Middle frontal gyrus (tissue), 1 donor: Measurements from ENCODE around the gene CSNK2A1.
A peak's percentile ranks its signal among the peaks of the same experiment; 100 is the strongest.

ENCODE experiments used
- DNase-seq: peaks from one replicate; pipeline ENCODE4 v3.0.0-alpha.2; 2015; ENCODE audit warnings: low spot score; ENCODE audit errors: extremely low spot score

The CSNK2A1 gene

DNA sequence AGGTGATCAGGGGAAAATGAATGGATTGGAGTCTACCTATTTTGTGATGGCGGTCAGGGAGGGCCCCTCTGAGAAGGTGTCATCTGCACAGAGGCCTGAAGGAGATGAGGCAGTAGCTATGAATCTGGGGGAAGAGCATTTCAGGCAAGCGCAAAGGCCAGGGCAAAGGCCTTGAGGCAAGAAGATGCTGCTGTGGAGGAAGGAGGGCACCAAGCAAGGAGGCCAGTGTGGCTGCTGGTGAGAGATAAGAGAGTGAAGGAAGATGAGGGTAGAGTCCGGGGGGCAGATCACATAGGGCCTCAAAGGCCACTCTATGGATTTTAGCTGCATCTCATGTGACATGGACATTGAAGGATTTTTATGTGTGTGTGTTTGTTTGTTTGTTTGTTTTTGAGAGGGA lies 20.6 kb upstream of the CSNK2A1 start:
- DNase-seq: no peak

DNA sequence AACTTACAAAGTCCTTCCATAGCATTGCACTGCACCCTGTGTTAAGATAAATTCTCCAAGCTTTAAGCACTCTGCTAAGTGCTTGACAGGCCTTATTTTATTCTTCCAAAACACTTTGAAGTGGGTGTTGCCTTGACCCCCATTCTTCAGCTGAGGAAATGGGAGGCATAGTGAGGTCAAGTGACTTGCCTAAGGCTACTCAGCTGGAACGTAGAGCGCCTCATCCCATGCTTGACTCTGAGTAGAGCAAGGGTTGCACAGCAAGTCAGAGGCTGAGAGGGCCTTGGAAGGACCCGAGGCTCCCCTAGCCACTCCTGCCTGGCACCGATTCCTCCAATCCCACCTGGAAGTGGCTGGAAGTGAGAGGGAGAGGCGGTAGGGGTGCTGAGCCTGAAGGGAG lies 19.6 kb upstream of the CSNK2A1 start:
- DNase-seq: no peak

DNA sequence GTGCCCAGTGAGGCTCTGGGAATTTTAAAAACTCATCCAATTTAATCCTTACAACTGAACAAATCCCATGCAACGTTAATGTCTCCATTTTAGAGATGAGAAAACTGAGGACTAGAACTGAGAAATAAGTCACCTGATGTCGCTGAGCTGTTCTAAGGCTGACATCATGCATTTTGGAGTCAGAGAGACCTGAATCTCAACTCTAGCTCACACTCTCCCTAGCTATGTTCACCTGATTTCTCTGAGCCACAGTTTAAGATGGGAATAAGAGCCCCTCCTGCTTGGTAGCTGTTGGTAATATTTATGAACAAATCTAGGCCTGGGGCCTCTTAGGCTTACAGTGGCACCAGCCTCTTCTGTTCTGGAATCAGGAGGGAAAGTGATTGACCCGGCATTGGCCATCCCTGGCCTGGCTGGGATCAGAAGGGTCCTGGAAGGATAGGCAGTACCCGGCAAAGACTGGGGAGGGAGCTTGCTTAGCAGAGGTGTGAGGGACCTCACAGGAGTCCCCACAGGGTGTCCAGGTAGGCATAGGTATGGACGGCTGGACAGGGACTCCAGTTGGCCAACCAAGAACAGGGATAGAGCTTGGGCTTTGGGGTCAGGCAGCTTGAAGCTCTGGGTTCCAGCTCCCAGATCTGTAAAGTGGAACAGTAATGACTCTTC lies 18.8 kb upstream of the CSNK2A1 start:
- no peak for DNase-seq

DNA sequence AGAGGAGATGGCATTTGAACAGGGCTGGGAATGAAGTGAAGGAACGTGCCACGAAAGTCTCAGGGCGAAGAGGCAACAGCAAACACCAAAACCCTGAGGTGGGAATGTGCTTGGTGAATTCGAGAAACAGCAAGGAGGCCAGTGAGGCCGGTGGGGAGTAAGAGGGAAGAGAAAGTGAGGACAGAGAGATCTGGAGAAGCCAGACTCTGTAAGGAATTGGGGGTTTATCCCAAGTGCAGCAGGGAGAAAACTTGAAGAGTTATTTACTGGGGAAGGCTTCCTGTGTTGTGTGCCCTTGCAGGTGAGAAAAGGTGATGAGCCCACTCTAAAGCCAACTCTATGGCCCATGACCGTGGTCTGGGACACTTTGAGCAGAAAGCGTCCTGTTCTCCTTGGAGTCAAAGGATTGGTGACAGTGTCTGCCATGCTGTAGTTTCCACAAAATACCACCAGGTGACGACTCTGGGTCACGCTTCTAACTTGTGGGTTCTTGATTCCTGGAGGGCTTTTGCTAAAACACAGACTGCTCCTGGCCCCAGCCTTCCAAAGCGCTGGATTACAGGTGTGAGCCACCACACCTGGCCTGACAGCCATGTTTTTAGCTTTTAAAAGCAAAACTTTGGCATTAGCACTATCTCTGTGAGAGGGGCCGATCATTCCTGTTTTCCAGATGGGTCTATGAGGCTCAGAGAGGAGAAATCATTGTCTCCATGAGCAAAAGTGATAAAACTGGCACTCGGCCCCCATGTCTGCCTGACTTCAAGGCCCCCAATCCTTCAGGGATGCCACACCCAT lies 18.0 kb upstream of the CSNK2A1 start:
- peak; percentile 67 for DNase-seq

DNA sequence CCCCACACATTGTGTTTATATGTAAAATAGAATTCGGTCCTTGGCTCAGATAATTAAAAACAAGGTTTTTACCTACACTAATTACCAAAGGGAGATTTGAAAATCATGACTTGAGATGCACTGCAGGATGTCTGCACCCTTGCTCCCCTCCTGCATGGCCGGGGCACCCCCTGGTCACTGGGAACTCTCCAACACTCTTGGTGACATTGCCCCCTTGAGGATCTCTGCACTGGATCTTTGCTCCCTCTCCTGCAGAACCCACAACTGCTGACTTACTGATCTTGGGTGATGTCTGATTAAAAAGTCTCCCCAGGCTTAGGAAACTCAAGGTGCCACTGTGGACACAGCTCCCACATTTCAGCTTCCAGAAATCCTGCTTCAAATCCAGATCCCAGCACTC lies 17.1 kb upstream of the CSNK2A1 start:
- no peak for DNase-seq

DNA sequence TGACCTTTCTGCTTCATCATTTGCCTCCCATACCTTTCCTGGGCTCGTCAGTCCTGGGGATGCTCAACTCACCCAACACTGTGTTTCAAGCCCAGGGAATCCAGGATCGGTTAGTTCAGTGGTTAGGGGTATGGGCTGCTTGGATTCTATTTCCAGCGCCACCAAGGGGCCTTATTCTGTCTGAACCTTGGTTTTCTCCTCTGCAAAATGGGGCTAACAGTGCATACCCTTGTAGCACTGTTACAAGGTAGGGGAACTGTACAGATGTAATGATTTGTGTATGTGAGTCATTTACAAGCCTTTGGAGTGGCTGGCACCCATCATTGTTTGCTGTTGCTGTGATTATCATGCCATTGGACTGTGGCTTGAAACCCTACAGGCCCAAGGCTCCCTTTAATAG lies 14.5 kb upstream of the CSNK2A1 start:
- no peak for DNase-seq

DNA sequence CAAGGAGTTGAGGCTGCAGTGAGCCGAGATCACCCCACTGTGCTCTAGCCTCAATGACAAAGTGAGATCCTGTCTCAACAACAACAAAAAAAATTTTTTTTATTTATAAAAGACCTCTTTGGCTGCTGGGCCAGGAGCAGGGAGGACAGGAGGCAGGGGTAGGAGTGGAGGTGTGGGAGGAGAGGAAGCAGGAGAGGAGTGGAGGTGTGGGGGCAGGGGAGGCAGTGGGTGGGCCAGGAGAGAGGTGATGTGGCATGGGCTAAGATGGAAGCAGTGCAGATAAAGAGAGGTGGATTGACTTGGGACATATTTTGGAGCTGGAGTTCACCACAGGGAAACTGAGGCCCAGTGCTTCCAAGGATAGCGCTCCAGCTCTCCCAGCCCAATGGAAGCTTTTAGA lies 13.4 kb upstream of the CSNK2A1 start:
- no peak for DNase-seq

DNA sequence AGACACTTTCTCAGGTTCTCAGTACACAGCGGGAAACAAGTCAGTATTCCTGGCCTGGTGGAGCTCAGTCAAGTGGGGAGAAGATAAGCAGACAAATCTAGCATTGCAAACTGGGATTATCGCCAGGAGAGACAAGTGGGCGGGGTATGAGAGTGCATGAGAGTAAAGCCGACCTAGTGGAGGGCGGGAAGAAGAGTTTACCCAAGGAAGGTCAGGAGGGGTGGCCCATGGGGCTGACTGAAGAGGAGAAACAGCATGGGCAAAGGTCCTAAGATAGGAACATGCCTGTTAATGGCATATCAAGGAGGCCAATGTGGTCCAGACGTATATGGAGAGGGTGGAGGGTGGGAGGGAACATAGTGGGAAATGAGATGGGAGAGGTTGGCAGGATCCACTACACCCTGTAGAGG lies 12.4 kb upstream of the CSNK2A1 start:
- DNase-seq: no peak

DNA sequence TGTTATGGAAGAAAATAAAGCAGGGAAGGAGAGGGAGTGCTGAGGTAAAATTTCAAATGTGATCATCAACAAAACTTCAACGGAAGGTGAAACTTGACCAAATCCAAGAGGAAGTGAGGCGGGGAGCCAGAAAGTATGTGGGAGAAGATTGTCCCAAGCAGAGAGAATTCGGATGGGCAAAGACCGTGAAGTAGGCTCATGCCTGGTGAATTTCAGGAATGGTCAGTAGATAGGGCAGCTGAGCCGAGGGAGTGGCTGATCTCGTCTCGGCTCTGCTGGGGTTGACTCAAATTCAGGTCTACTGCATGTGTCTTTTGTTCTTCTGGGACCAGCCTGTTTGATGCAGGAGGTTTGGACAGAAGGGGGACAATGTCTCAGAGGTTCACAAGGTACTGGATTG lies 7.0 kb upstream of the CSNK2A1 start:
- no peak for DNase-seq

DNA sequence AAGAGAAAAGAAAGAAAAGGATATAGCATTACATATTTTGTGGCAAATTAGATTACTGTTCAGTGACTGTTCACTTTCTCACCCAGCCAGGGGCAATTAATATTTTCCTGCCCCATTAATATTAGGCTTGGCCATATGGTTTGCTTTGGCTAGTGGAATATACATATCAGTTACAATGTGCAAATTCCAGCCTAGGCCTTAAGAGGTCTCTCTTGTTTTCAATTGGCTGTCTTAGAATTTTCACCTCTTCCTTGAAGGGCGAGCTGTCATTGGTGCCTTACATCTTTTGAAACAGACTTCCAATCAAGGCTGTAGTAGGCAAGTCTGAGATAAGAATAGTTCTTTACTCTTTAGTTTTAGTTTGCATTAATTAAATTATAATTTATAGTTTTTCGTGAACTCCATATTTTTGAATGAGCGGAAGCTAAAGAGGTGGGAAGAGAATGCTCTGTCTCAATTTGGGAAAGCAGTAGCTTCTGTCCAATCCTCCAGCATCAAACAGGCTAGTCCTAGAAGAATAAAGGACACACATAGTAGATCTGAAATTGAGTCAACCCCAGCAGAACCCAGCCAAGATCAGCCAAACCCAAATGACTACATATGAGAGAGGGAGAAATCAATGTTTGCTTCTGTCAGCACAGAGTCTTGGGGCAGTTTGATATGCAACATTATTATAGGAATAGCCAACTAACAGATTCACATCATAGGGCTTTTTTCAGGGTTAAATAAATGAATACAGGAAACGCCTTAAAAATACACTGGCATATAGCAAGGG lies 6.3 kb upstream of the CSNK2A1 start:
- DNase-seq: no peak

DNA sequence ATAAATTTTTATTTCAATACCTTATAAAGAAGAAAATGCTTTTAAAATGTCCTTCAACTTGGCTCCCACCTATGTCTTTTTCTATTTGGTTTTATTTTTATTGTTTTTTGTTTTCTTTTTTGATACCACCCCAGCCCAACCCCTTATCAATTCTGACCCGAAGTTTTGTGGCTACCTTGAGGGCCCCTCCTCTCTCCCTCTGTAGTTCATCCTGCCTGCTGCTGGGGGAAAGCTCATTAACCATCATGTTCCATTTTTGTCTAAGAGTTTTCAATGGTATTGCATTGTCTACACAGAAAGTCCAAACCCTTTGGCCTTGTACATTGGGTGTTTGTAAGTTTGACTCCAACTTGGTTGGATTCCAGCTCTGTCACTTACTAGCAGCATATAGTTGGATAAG lies 5.3 kb upstream of the CSNK2A1 start:
- DNase-seq: no peak

DNA sequence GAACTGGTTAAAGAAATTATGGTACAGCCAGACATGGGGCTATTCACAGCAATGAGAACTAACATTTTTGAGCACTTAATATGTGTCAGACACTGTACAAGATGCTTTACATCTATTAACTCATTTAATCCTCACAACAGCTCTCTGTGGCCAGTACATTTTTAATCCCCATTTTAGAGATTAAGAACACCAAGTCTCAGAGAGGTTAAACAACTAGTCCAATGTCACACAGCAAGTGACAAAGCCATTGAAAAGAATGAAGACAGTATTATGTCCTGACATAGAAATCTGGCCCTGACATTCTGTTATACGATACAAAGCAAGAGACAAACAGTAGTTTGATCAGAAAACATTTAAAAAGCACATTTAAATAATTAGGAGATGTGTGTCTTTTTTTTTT lies 3.8 kb upstream of the CSNK2A1 start:
- DNase-seq: no peak

DNA sequence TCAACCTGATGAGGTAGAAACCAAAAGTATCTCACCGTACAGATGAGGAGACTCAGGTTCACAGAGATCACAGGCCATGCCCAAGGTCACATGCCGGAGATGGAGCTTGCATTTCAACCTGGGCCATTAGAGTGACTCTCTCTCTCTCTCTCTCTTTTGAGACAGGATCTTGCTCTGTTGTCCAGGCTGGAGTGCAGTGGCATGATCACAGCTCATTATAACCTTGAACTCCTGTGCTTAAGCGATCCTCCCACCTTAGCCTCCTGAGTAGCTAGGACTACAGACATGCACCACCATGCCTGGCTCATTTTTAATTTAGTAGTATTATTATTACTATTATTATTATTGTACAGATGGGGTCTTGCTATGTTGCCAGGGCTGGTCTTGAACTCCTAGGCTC lies 2.8 kb upstream of the CSNK2A1 start:
- no peak for DNase-seq

DNA sequence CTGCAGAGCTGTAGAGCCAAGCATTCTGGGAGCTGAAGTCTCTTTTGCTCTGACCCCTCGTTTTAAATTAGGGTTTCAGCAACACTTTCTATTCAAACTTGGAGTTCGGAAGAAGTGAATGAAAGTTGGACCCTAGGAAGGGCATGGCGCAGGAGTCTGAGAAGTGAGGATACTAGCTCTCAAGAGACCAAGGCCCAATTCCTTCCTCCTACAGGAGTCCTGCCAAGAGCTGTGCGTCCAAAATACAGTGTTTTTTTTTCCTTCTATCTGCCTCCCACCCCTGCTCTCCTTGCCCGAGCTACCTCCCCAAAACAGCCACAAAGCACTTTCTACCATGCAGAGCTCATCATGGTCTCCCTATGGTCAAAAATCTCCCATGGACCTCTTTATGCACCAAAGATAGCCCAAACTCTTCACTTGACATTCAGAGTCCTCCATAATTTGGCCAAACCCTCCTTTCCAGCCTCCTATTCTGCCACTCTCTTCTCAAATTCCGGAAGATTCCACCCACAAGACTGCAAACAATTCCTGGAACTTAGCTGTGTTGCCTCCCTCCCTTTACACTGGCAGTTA lies 649 bp upstream of the CSNK2A1 start:
- DNase-seq: no peak

DNA sequence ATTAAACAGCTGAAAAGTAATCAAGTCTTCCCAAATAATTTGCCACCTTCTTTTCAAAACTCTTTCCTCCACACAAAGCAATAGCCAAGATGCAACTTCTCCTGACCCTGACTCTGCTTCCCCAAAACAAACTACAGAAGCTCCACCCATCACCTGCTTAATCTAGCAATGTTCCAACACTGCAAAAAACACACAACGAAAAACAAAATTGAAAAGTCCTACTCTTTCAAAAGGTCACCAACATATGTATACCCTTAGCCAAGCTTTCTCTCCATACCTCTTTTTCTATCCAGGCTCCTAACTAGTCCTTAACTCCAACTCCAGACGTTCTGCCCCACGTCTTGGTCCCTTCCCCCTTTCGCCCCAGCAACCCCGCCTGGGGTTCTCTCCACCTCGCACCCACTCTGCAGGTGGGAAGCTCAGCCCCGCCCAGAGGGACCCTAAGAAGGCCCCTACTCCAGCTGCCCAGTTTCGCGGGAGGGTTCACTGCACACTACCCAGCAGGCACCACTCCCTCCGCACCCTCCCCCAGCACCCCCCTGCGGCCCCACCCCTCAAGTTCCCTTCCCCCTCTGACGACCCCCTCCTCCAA lies 717 bp downstream of the CSNK2A1 start:
- no peak for DNase-seq

DNA sequence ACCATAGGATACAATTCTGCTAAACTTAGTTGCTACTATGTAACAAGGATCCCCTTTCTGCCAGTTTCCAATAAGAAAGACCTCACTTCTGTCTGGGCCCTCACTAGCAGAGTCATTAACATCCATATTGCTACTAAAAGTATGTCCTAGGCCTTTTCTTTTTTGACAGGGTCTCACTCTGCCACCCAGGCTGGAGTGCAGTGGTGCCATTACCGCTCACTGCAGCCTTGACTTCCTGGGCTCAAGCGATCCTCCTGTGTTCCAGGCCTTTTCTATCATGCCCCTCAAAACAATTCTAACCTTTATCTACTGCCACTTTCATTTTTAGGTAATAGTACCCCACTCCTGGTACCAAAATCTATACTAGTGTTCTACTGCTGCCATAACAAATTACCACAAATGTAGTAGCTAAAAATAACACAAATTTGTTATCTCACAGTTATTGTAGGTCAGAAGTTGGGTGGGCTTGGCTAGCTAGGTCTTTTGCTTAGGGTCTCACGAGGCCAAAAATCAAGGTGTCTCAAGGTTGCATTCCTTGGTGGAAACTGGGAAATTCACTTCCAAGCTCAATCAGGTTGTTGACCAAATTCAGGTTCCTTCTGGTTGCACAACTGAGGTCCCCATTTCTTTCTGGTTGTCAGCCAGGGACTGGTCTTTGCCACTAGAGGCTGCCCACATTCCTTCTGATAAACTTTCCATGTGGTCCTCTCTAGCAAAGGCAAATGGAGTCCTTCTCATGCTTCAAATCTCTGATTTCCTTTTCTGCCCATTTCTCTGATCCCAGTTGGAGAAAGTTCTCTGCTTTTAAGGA lies 3.0 kb downstream of the CSNK2A1 start:
- no peak for DNase-seq

DNA sequence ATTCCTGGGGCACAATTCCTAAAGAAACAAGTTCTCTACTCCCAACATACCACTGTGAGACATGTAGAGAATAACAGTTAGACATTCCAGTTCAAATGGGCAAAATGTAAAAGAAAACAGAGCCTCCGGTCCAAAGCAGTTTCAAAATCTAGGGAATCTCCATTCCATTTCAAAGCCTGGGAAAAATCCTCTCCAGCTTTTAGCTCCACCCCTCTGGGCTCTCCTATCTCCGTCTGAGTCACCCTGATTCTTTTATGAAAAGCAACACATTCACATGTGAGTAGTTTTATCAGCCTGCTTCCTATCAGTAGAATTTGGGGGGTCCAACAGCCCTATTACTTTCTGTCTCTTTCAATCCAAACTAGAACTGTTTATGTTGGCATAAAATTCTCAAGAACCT lies 3.7 kb downstream of the CSNK2A1 start:
- DNase-seq: no peak

DNA sequence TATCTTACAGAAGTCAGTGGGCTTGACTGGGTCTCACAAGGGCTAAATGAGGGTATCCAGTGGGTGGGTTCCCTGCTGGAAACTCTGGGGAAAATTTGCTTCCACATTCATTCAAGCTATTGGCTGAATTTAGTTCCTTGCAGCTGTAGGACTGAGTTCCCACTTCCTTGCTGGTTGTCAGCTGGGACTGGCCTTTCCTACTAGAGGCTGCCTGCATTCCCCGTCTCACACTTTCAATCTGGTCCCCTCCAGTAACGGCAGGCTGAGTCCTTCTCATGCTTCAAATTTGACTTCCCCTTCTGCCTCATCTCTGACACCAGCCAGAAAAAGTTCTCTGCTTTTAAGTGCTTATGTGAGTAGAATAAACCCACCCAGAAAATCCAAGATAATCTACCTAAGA lies 4.4 kb downstream of the CSNK2A1 start:
- no peak for DNase-seq

DNA sequence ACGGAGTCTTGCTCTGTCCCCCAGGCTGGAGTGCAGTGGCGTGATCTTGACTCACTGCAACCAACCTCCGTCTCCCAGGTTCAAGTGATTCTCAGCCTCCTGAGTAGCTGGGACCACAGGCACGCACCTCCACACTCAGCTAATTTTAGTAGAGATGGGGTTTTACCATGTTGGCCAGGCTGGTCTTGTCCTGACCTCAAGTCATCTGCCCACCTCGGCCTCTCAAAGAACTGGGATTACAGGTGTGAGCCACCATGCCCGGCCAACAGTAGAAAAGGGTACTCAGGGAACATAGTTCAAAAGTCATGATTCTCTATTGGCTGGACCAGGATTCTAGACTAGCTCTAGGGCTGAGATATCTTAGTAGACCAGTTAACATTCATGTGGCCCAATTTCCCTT lies 5.6 kb downstream of the CSNK2A1 start:
- no peak for DNase-seq

DNA sequence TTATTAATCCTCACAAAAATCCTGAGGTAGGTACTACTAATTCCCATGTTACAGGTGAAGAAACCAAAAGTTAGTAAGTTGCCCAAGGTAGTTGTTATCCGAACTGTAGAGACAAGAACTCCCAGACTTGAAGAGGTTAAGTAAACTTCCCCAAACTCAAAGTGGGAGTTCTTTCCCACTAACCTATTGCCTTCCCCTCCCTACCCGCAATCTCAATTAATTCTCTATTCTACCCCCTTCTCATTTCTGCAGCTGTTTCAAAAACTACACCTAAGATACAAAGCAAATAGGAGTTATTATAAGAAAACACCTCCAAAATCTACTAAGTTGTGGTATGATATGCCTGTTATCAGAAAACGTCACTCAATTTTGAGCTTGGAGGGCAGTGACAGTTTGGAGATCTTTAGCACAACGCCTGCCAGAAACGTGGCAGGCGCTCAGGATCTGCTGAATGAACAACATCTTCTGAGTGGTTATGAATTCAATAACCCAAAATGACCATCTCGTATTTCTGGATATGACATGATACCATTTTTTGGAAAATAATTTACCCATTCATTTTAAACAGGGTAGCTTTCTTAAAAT lies 7.1 kb downstream of the CSNK2A1 start:
- DNase-seq: no peak
